ENCODE data around the gene MAML1. TPM values are rescaled to one million over a fixed set of nuclear protein-coding genes. Genes with fewer than 3 reads are reported as not detected.

MAML1 gene
- total RNA-seq, 1 donor from 2014 or later = 29.1 TPM

GRCh38 chr5:179776411-179776938, 43.9 kb downstream of the MAML1 start:
- no peak for DNase-seq (ENCODE audit: low spot score)
- Mint-ChIP-seq H3K9me3 (no peaks in the 10 kb centered on the region), H3K36me3 (peaks cover 40% of the 10 kb centered on the region)

GRCh38 chr5:179777456-179777855, 44.8 kb downstream of the MAML1 start:
- no peak overlapping the region for H3K27ac ChIP-seq
- H3K79me2 ChIP-seq (ENCODE audit: low read depth) = no peaks in the 10 kb centered on the region
- no peak overlapping the region for H3K4me3 ChIP-seq

More at GRCh38 chr5:179776411-179776938, 43.9 kb downstream of the MAML1 start:
- no peak overlapping the region for H3K4me3 ChIP-seq
- no peaks in the 10 kb centered on the region for H3K4me1 Mint-ChIP-seq
- no peak overlapping the region for H3K4me3 Mint-ChIP-seq
- no peaks in the 10 kb centered on the region for H3K9me3 ChIP-seq (ENCODE audit: low read depth)
- peaks cover 4% of the 10 kb centered on the region for H4K20me1 ChIP-seq (ENCODE audit: low read depth)
- no peak overlapping the region for H3K27ac ChIP-seq
- no peaks in the 10 kb centered on the region for H3F3A ChIP-seq (ENCODE audit: low read depth)
- no peak overlapping the region for H3K4me2 ChIP-seq
- H3K27me3 Mint-ChIP-seq (ENCODE audit: insufficient read depth, low read depth) = peaks cover 2% of the 10 kb centered on the region
- H3K36me3 ChIP-seq = no peaks in the 10 kb centered on the region
- no peak overlapping the region for H3K9ac ChIP-seq
- H3K79me2 ChIP-seq (ENCODE audit: low read depth) = no peaks in the 10 kb centered on the region
- H3K27me3 ChIP-seq = no peaks in the 10 kb centered on the region
- H3K4me1 ChIP-seq = no peaks in the 10 kb centered on the region
- H3K27ac Mint-ChIP-seq = no peak overlapping the region
- no peak overlapping the region for H2AFZ ChIP-seq (replicated peaks)
- no peak for TF ChIP-seq EZH2 (IDR thresholded peaks at IDR 0.05)
- TF ChIP-seq CTCF (IDR thresholded peaks at IDR 0.05) = no peak
- TF ChIP-seq EZH2phosphoT487 (IDR thresholded peaks at IDR 0.05) = no peak

GRCh38 chr5:179777909-179778308, 45.3 kb downstream of the MAML1 start:
- Histone ChIP-seq H3K4me1 (no peaks in the 10 kb centered on the region), H3F3A (ENCODE audit: low read depth) (no peaks in the 10 kb centered on the region), H3K4me2 (no peak overlapping the region), H3K27me3 (no peaks in the 10 kb centered on the region), H3K4me3 (no peak overlapping the region), H3K9me3 (ENCODE audit: low read depth) (no peaks in the 10 kb centered on the region), H3K9ac (no peak overlapping the region), H4K20me1 (ENCODE audit: low read depth) (peaks cover 4% of the 10 kb centered on the region), H3K36me3 (no peaks in the 10 kb centered on the region), H3K27ac (no peak overlapping the region), H3K79me2 (ENCODE audit: low read depth) (no peaks in the 10 kb centered on the region), H2AFZ (replicated peaks) (no peak overlapping the region)
- Mint-ChIP-seq H3K27me3 (ENCODE audit: insufficient read depth, low read depth) (peaks cover 2% of the 10 kb centered on the region), H3K4me3 (no peak overlapping the region), H3K4me1 (no peaks in the 10 kb centered on the region), H3K27ac (no peak overlapping the region), H3K36me3 (peaks cover 38% of the 10 kb centered on the region), H3K9me3 (no peaks in the 10 kb centered on the region)
- TF ChIP-seq CTCF (IDR thresholded peaks at IDR 0.05) = no peak
- no peak for DNase-seq (ENCODE audit: low spot score)

More at GRCh38 chr5:179777456-179777855, 44.8 kb downstream of the MAML1 start:
- peaks cover 2% of the 10 kb centered on the region for H3K27me3 Mint-ChIP-seq (ENCODE audit: insufficient read depth, low read depth)
- H3K4me1 ChIP-seq = no peaks in the 10 kb centered on the region
- peaks cover 4% of the 10 kb centered on the region for H4K20me1 ChIP-seq (ENCODE audit: low read depth)
- TF ChIP-seq CTCF (IDR thresholded peaks at IDR 0.05) (no peak), EZH2phosphoT487 (IDR thresholded peaks at IDR 0.05) (no peak), EZH2 (IDR thresholded peaks at IDR 0.05) (no peak)
- no peak overlapping the region for H3K27ac Mint-ChIP-seq
- no peak for DNase-seq (ENCODE audit: low spot score)
- no peak overlapping the region for H3K9ac ChIP-seq
- no peak overlapping the region for H3K4me3 Mint-ChIP-seq
- no peaks in the 10 kb centered on the region for H3K27me3 ChIP-seq
- no peaks in the 10 kb centered on the region for H3K9me3 ChIP-seq (ENCODE audit: low read depth)
- H3F3A ChIP-seq (ENCODE audit: low read depth) = no peaks in the 10 kb centered on the region
- H3K9me3 Mint-ChIP-seq = no peaks in the 10 kb centered on the region
- no peaks in the 10 kb centered on the region for H3K4me1 Mint-ChIP-seq
- H3K36me3 Mint-ChIP-seq = peaks cover 40% of the 10 kb centered on the region
- H3K36me3 ChIP-seq = no peaks in the 10 kb centered on the region
- H3K4me2 ChIP-seq = no peak overlapping the region
- H2AFZ ChIP-seq (replicated peaks) = no peak overlapping the region

Data from neural progenitor cell (in vitro differentiated cells).